HCT116 (cell line): Measurements from ENCODE around the gene SIRPA. TPM values are rescaled to one million over a fixed set of nuclear protein-coding genes. Genes with fewer than 3 reads are reported as not detected.

ENCODE experiments used
- ATAC-seq: fragments of 200-7000 bp; cut with Tn5 transposase; 2 replicates; pipeline ENCODE4 v1.9.1; 2020; ENCODE audit warnings: mild to moderate bottlenecking, moderate library complexity
- BruUV-seq: library from RNA; stranded (reverse); fragments of 400-500 nt; replicated peaks from 2 replicates; lab custom pipeline; 2021; lab: Mats Ljungman, UMichigan
- CTCF ChIA-PET: fragments of 300-600 bp; sonication (Branson Sonifier 250); formaldehyde crosslinking; loops from one replicate; lab custom pipeline; 2021; ENCODE audit warnings: antibody characterized with exemption; lab: Charles Lee
- POLR2A ChIA-PET: fragments of 300-600, 350-600 bp; sonication (Branson Sonifier 250); formaldehyde crosslinking; loops from one replicate; lab custom pipeline; 2021; ENCODE audit warnings: antibody characterized with exemption; lab: Charles Lee
- RAD21 ChIA-PET, 2 experiments: fragments of 300-600 bp; sonication (Branson Sonifier 250); formaldehyde crosslinking; loops; one replicate each; lab custom pipeline; 2023; ENCODE audit warnings: low total read pairs in 2 of 2; ENCODE audit not compliant: uncharacterized antibody in 2 of 2, unreplicated experiment in 2 of 2, low non-redundant PET in 1 of 2; lab: Charles Lee
- DNase-seq: peaks from one replicate; pipeline ENCODE4 v3.0.0-alpha.2; 2010; ENCODE audit warnings: low read depth, low spot score
- H2AFZ ChIP-seq: fragments of 200-600 bp; shearing (Covaris generic), sonication (generic); 2 replicates; pipeline ENCODE4 v1.6.1; 2017; ENCODE audit warnings: low read depth, mixed run types, mixed read lengths, antibody characterized with exemption, low read length; ENCODE audit not compliant: poor library complexity, severe bottlenecking
- H3K27ac ChIP-seq: 2 replicates; pipeline ENCODE4 v1.5.1; 2012; ENCODE audit warnings: low read depth, low read length
- H3K27me3 ChIP-seq: fragments of 200-600 bp; sonication (generic); 2 replicates; pipeline ENCODE4 v1.6.1; 2016; ENCODE audit warnings: mixed run types, low read length, mixed read lengths; ENCODE audit not compliant: insufficient read depth
- H3K36me3 ChIP-seq, 2 experiments: fragments of 200-500 bp in 1 of 2; fragments of 200-600 bp in 1 of 2; sonication (Bioruptor generic) in 1 of 2; sonication (generic) in 1 of 2; 2 replicates each; pipeline versions ENCODE4 v1.5.1 to v1.6.1; 2014 to 2016; ENCODE audit warnings: low read length in 2 of 2, inconsistent platforms in 1 of 2, mixed read lengths in 1 of 2, mixed run types in 1 of 2; ENCODE audit not compliant: insufficient read depth in 2 of 2, control insufficient read depth in 1 of 2
- H3K4me1 ChIP-seq, 2 experiments: fragments of 200-600 bp in 1 of 2; sonication (generic) in 1 of 2; 2 replicates each; pipeline versions ENCODE4 v1.5.1 to v1.6.1; 2012 to 2017; ENCODE audit warnings: low read length in 2 of 2, inconsistent platforms in 1 of 2, mild to moderate bottlenecking in 1 of 2, mixed read lengths in 1 of 2, mixed run types in 1 of 2, moderate library complexity in 1 of 2; ENCODE audit not compliant: insufficient read depth in 2 of 2, control insufficient read depth in 1 of 2
- H3K4me2 ChIP-seq: fragments of 200-600 bp; sonication (generic); 2 replicates; pipeline ENCODE4 v1.6.1; 2017; ENCODE audit warnings: mixed run types, low read length, mixed read lengths
- H3K4me3 ChIP-seq, 2 experiments: fragments of 200-600 bp in 1 of 2; sonication (generic) in 1 of 2; replicated peaks in 1 of 2; 2 replicates each; pipeline ENCODE4 v1.5.1; 2011 to 2016; ENCODE audit warnings: low read length in 2 of 2, control low read depth in 1 of 2, low read depth in 1 of 2, mild to moderate bottlenecking in 1 of 2, mixed read lengths in 1 of 2, mixed run types in 1 of 2
- H3K79me2 ChIP-seq: fragments of 200-600 bp; sonication (generic); 2 replicates; pipeline ENCODE4 v1.6.1; 2017; ENCODE audit warnings: mild to moderate bottlenecking, mixed run types, low read length, moderate library complexity, mixed read lengths; ENCODE audit not compliant: insufficient read depth
- H3K9ac ChIP-seq: fragments of 200-600 bp; sonication (generic); 2 replicates; pipeline ENCODE4 v1.6.1; 2016; ENCODE audit warnings: low read length, mixed read lengths
- H3K9me2 ChIP-seq: fragments of 200-600 bp; sonication (generic), shearing (Covaris generic); 2 replicates; pipeline ENCODE4 v1.6.1; 2017; ENCODE audit warnings: mixed run types, mild to moderate bottlenecking, moderate library complexity; ENCODE audit not compliant: insufficient read depth
- H3K9me3 ChIP-seq, 2 experiments: fragments of 200-500 bp in 1 of 2; fragments of 200-600 bp in 1 of 2; sonication (Bioruptor generic) in 1 of 2; sonication (generic) in 1 of 2; 2 replicates each; pipeline ENCODE4 v1.6.1; 2014 to 2017; ENCODE audit warnings: low read length in 2 of 2, mixed read lengths in 2 of 2, inconsistent platforms in 1 of 2, low read depth in 1 of 2, mild to moderate bottlenecking in 1 of 2, mixed run types in 1 of 2, moderate library complexity in 1 of 2; ENCODE audit not compliant: control insufficient read depth in 1 of 2, insufficient read depth in 1 of 2
- H4K20me1 ChIP-seq: fragments of 200-600 bp; sonication (generic), shearing (Covaris generic); 2 replicates; pipeline ENCODE4 v1.6.1; 2017; ENCODE audit warnings: mixed run types, mild to moderate bottlenecking, moderate library complexity; ENCODE audit not compliant: insufficient read depth
- ATF3 ChIP-seq: IDR thresholded peaks from 2 replicates; pipeline ENCODE4 v1.6.1; 2012
- CBX3 ChIP-seq: IDR thresholded peaks from 2 replicates; pipeline ENCODE4 v1.6.1; 2012; ENCODE audit warnings: low read depth
- EGR1 ChIP-seq: IDR thresholded peaks from 2 replicates; pipeline ENCODE4 v1.6.1; 2012; ENCODE audit warnings: low read depth
- ELF1 ChIP-seq: IDR thresholded peaks from 2 replicates; pipeline ENCODE4 v1.6.1; 2012; ENCODE audit warnings: low read depth, borderline replicate concordance
- FOSL1 ChIP-seq: IDR thresholded peaks from 2 replicates; pipeline ENCODE4 v1.6.1; 2012; ENCODE audit warnings: low read depth
- JUND ChIP-seq: IDR thresholded peaks from 2 replicates; pipeline ENCODE4 v1.6.1; 2012
- MAX ChIP-seq: IDR thresholded peaks from 2 replicates; pipeline ENCODE4 v1.6.1; 2012
- POLR2AphosphoS5 ChIP-seq: IDR thresholded peaks from 2 replicates; pipeline ENCODE4 v1.6.1; 2011; ENCODE audit warnings: mild to moderate bottlenecking, low read depth, low read length, moderate library complexity
- RAD21 ChIP-seq: IDR thresholded peaks from 2 replicates; pipeline ENCODE4 v1.6.1; 2012; ENCODE audit warnings: low read depth, mild to moderate bottlenecking
- REST ChIP-seq: IDR thresholded peaks from 2 replicates; pipeline ENCODE4 v1.6.1; 2012; ENCODE audit warnings: low read depth
- SIN3A ChIP-seq: IDR thresholded peaks from 2 replicates; pipeline ENCODE4 v1.6.1; 2012; ENCODE audit warnings: low read depth
- SP1 ChIP-seq: IDR thresholded peaks from 2 replicates; pipeline ENCODE4 v1.6.1; 2012; ENCODE audit warnings: low read depth
- YY1 ChIP-seq: IDR thresholded peaks from 2 replicates; pipeline ENCODE4 v1.6.1; 2011; ENCODE audit warnings: low read length, low read depth, moderate library complexity, mild to moderate bottlenecking; ENCODE audit not compliant: insufficient replicate concordance; ENCODE audit errors: extremely low read depth
- ZFX ChIP-seq: fragments of 450-650 bp; IDR thresholded peaks from 2 replicates; pipeline ENCODE4 v1.6.1; 2017
- intact Hi-C: fragments of 100-400 bp; cut with micrococcal nuclease; formaldehyde crosslinking; loops from 2 replicates; pipeline ENCODE4 v1.10.0; 2022
- total RNA-seq: library from RNA; stranded (reverse); gene quantifications from one replicate; pipeline ENCODE4 v1.2.1, GENCODE V29; 2021; ENCODE audit not compliant: unreplicated experiment

The SIRPA gene
- total RNA-seq, 1 experiment from 2014 or later = 15.3 TPM

- peaks cover 16 to 35% of the 10 kb centered on the region in 2 experiments; a peak in 3 of 4 replicates for H3K4me1 ChIP-seq
- ATAC-seq = no peak
- ChIA-PET POLR2A (no interaction called here), RAD21 (no interaction called here), CTCF (no interaction called here)
- H4K20me1 ChIP-seq = no peaks in the 10 kb centered on the region
- H3K36me3 ChIP-seq = no peaks in the 10 kb centered on the region
- H3K4me3 ChIP-seq = no peak overlapping the region
- BruUV-seq = no TSS peak
- H2AFZ ChIP-seq = no peak overlapping the region
- H3K79me2 ChIP-seq = peaks cover 12% of the 10 kb centered on the region
- no peak overlapping the region for H3K4me2 ChIP-seq
- no peaks in the 10 kb centered on the region for H3K9me3 ChIP-seq
- TF ChIP-seq ATF3 (no peak), RAD21 (no peak)
- intact Hi-C loops = no loop called here
- H3K27me3 ChIP-seq = no peaks in the 10 kb centered on the region
- no peak overlapping the region for H3K9ac ChIP-seq
- H3K9me2 ChIP-seq = no peaks in the 10 kb centered on the region
- H3K27ac ChIP-seq = no peak overlapping the region
- no peak for DNase-seq
These were observed 3.7 kb upstream of the SIRPA start for GRCh38 chr20:1891263-1892118.

- H3K27ac ChIP-seq = no peak overlapping the region
- ChIA-PET RAD21 (no interaction called here), POLR2A (no interaction called here), CTCF (no interaction called here)
- ATAC-seq (no peak), DNase-seq (no peak)
- no peaks in the 10 kb centered on the region for H4K20me1 ChIP-seq
- no peak overlapping the region for H2AFZ ChIP-seq
- no peak overlapping the region for H3K9ac ChIP-seq
- no peak overlapping the region for H3K4me3 ChIP-seq
- H3K4me2 ChIP-seq = no peak overlapping the region
- intact Hi-C loops = no loop called here
- H3K9me2 ChIP-seq = no peaks in the 10 kb centered on the region
- peaks cover 12% of the 10 kb centered on the region for H3K79me2 ChIP-seq
- no peaks in the 10 kb centered on the region for H3K9me3 ChIP-seq
- no peaks in the 10 kb centered on the region for H3K27me3 ChIP-seq
- peaks cover 17 to 38% of the 10 kb centered on the region in 2 experiments; a peak in 3 of 4 replicates for H3K4me1 ChIP-seq
- H3K36me3 ChIP-seq = no peaks in the 10 kb centered on the region
- no TSS peak for BruUV-seq
- TF ChIP-seq JUND (no peak), CBX3 (no peak), YY1 (no peak), REST (no peak), ELF1 (no peak), FOSL1 (no peak), SIN3A (no peak), SP1 (no peak), POLR2AphosphoS5 (no peak), MAX (no peak), ZFX (no peak), RAD21 (no peak), EGR1 (no peak), ATF3 (no peak)
These were observed 3.2 kb upstream of the SIRPA start for GRCh38 chr20:1892119-1892385.
